PC-9 (cell line): ENCODE measurements around the gene PLA2G15. TPM values are rescaled to one million over a fixed set of nuclear protein-coding genes. Genes with fewer than 3 reads are reported as not detected.

Experiments used
- BruUV-seq: library from RNA; stranded (reverse); fragments of 400-500 nt; replicated peaks from 2 replicates; lab custom pipeline; 2021; lab: Mats Ljungman, UMichigan
- CTCF ChIA-PET: fragments of 300-600 bp; sonication (Branson Sonifier 250); formaldehyde crosslinking; loops from one replicate; lab custom pipeline; 2022; ENCODE audit warnings: antibody characterized with exemption; lab: Charles Lee
- POLR2A ChIA-PET: fragments of 300-600 bp; sonication (Branson Sonifier 250); formaldehyde crosslinking; loops from one replicate; lab custom pipeline; 2022; ENCODE audit warnings: antibody characterized with exemption; ENCODE audit not compliant: unreplicated experiment; lab: Charles Lee
- DNase-seq, 2 experiments: peaks; one replicate each; pipeline versions ENCODE4 v3.0.0 to v3.0.0-alpha.2; 2015 to 2022; ENCODE audit warnings: mixed read lengths in 1 of 2
- H2AFZ ChIP-seq: fragments of 200-600 bp; sonication (generic); 2 replicates; pipeline ENCODE4 v1.8.1; 2017; ENCODE audit warnings: antibody characterized with exemption
- H3F3A ChIP-seq: fragments of 200-600 bp; sonication (generic); 2 replicates; pipeline ENCODE4 v1.8.1; 2017; ENCODE audit warnings: antibody characterized with exemption, mild to moderate bottlenecking, low read depth; ENCODE audit not compliant: insufficient read depth
- H3K27ac ChIP-seq: fragments of 200-600 bp; sonication (generic); 2 replicates; pipeline ENCODE4 v1.6.1; 2016; ENCODE audit warnings: mixed run types
- H3K27me3 ChIP-seq: fragments of 200-600 bp; sonication (generic); 2 replicates; pipeline ENCODE4 v1.6.1; 2016; ENCODE audit warnings: low read depth, mixed run types; ENCODE audit not compliant: insufficient read depth
- H3K36me3 ChIP-seq: fragments of 200-600 bp; sonication (generic); 2 replicates; pipeline ENCODE4 v1.6.1; 2016; ENCODE audit warnings: low read depth, mixed run types
- H3K4me1 ChIP-seq: fragments of 200-600 bp; sonication (generic); replicated peaks from 2 replicates; pipeline ENCODE4 v1.6.1; 2016; ENCODE audit warnings: mixed run types; ENCODE audit not compliant: insufficient read depth
- H3K4me2 ChIP-seq: fragments of 200-600 bp; sonication (generic); 2 replicates; pipeline ENCODE4 v1.6.1; 2017; ENCODE audit warnings: mixed run types
- H3K4me3 ChIP-seq: fragments of 200-600 bp; sonication (generic); 2 replicates; pipeline ENCODE4 v1.6.1; 2016; ENCODE audit warnings: mixed run types
- H3K79me2 ChIP-seq: fragments of 200-600 bp; sonication (generic); 2 replicates; pipeline ENCODE4 v1.6.1; 2017; ENCODE audit warnings: low read depth, mixed run types
- H3K9me2 ChIP-seq: fragments of 200-600 bp; sonication (generic); 2 replicates; pipeline ENCODE4 v1.8.1; 2017; ENCODE audit warnings: mild to moderate bottlenecking; ENCODE audit not compliant: insufficient read depth
- H3K9me3 ChIP-seq: fragments of 200-600 bp; sonication (generic); 2 replicates; pipeline ENCODE4 v1.8.1; 2016; ENCODE audit warnings: low read depth; ENCODE audit not compliant: insufficient read depth
- H4K20me1 ChIP-seq: fragments of 200-600 bp; sonication (generic); 2 replicates; pipeline ENCODE4 v1.8.1; 2017; ENCODE audit not compliant: insufficient read depth
- EZH2 ChIP-seq: fragments of 200-600 bp; sonication (generic); IDR thresholded peaks from 2 replicates; pipeline ENCODE4 v1.8.0; 2017; ENCODE audit warnings: antibody characterized with exemption, low read depth
- intact Hi-C: fragments of 100-400 bp; cut with micrococcal nuclease; formaldehyde crosslinking; loops from one replicate; pipeline ENCODE4 v1.10.0; 2022; ENCODE audit not compliant: unreplicated experiment
- total RNA-seq: library from RNA; stranded (reverse); gene quantifications from 2 replicates; pipeline ENCODE4 v1.2.3, GENCODE V29; 2021
- TF ChIP-seq, protein P1 (sequence below): fragments of 200-600 bp; sonication (generic); conservative IDR thresholded peaks from 2 replicates; pipeline ENCODE4 v1.6.1; 2017; ENCODE audit warnings: mixed run types, antibody characterized with exemption, mild to moderate bottlenecking, moderate library complexity

Gene PLA2G15
- total RNA-seq, 1 experiment from 2014 or later: 14.0 TPM

GRCh38 chr16:68255712-68256111 is 10.5 kb downstream of the PLA2G15 start:
- no peak for TF ChIP-seq EZH2
- TF ChIP-seq, protein P1, sequence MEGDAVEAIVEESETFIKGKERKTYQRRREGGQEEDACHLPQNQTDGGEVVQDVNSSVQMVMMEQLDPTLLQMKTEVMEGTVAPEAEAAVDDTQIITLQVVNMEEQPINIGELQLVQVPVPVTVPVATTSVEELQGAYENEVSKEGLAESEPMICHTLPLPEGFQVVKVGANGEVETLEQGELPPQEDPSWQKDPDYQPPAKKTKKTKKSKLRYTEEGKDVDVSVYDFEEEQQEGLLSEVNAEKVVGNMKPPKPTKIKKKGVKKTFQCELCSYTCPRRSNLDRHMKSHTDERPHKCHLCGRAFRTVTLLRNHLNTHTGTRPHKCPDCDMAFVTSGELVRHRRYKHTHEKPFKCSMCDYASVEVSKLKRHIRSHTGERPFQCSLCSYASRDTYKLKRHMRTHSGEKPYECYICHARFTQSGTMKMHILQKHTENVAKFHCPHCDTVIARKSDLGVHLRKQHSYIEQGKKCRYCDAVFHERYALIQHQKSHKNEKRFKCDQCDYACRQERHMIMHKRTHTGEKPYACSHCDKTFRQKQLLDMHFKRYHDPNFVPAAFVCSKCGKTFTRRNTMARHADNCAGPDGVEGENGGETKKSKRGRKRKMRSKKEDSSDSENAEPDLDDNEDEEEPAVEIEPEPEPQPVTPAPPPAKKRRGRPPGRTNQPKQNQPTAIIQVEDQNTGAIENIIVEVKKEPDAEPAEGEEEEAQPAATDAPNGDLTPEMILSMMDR: no peak
- peaks cover 26% of the 10 kb centered on the region for H3F3A ChIP-seq
- H3K9me2 ChIP-seq: no peaks in the 10 kb centered on the region
- H3K4me3 ChIP-seq: no peak overlapping the region
- H3K4me2 ChIP-seq: no peak overlapping the region
- no peaks in the 10 kb centered on the region for H3K79me2 ChIP-seq
- no peaks in the 10 kb centered on the region for H3K9me3 ChIP-seq
- H2AFZ ChIP-seq: no peak overlapping the region
- no peak for DNase-seq
- BruUV-seq: no TSS peak
- H3K27me3 ChIP-seq: no peaks in the 10 kb centered on the region
- H3K36me3 ChIP-seq: no peaks in the 10 kb centered on the region
- ChIA-PET CTCF (no interaction called here), POLR2A (no interaction called here)
- no peak overlapping the region for H3K27ac ChIP-seq
- no peaks in the 10 kb centered on the region for H4K20me1 ChIP-seq
- intact Hi-C loops: no loop called here
- H3K4me1 ChIP-seq: peaks cover 25% of the 10 kb centered on the region

GRCh38 chr16:68257251-68257905 is 12.2 kb downstream of the PLA2G15 start:
- peak; percentile 46 to 74 for DNase-seq
- H3K4me1 ChIP-seq: peaks cover 25% of the 10 kb centered on the region
- H3K9me2 ChIP-seq: no peaks in the 10 kb centered on the region
- no peak overlapping the region for H3K4me3 ChIP-seq
- no peaks in the 10 kb centered on the region for H3K9me3 ChIP-seq
- H3K27ac ChIP-seq: peak overlapping the region; percentile 73
- H3K4me2 ChIP-seq: peak overlapping the region; percentile 58
- CTCF ChIA-PET: interaction anchor here (0.5 to 1.2 kb wide), 5 partner anchors 12 to 183 kb away, joined by 3 to 5 read pairs (median 3); no protein-coding TSS in a partner anchor
- intact Hi-C loops: no loop called here
- no peaks in the 10 kb centered on the region for H4K20me1 ChIP-seq
- H3K27me3 ChIP-seq: no peaks in the 10 kb centered on the region
- no TSS peak for BruUV-seq
- H2AFZ ChIP-seq: no peak overlapping the region; the same call in 1 of the 2 replicates
- H3K79me2 ChIP-seq: no peaks in the 10 kb centered on the region
- peaks cover 28% of the 10 kb centered on the region for H3F3A ChIP-seq
- POLR2A ChIA-PET: interaction anchor here (0.6 kb wide), 1 partner anchor 129 kb away, joined by 7 read pairs; no protein-coding TSS in a partner anchor
- TF ChIP-seq EZH2: no peak
- TF ChIP-seq, protein P1: no peak
- no peaks in the 10 kb centered on the region for H3K36me3 ChIP-seq

DNA sequence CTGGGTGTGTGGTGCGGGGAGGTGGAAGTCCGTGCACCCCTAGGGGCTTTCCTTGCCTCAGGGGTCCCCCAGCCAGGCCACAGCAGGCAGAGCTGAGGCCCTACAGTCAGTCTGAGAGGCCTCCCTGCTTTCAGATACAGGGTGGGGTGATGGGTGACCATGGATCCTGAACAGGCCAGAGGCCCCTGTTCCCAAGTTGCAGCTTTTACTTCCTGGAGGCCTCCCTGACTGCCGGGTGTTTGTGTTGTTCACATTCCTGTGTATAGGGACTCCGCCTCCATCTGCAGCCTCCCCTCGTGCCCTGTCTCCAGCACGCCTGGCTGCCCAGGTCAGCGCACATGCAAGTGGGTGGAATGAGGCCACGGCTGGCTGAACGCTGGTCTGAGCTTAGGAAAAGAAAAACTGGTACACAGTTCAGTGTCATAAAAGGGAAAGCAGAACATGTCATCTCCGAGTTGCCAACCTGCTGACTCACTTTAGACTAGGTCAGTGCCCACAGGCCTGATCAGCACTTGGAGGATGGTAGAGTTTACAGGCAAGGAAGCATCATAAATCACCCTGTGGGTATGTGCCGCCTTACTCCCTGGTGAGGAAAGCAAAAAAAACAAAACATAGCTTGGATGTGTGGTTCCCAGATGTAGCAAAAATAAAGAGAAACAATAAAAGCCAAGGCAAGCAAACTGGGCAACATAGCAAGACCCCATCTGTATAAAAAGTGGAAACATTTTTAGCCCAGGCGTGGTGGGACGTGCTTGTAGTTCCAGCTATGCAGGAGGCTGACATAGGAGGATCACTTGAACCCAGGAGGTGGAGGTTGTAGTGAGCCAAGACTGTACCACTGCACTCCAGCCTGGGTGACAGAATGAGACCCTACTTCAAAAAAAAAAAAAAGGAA is 13.0 kb downstream of the PLA2G15 start:
- BruUV-seq: no TSS peak
- Histone ChIP-seq H3K27ac (peak overlapping the region; percentile 73), H3K9me2 (no peaks in the 10 kb centered on the region), H3K9me3 (no peaks in the 10 kb centered on the region), H3K36me3 (no peaks in the 10 kb centered on the region), H3K4me3 (no peak overlapping the region), H3K79me2 (peaks cover under 1% of the 10 kb centered on the region; the same call in 1 of the 2 replicates), H3K4me1 (peaks cover 29% of the 10 kb centered on the region), H3F3A (peaks cover 34% of the 10 kb centered on the region), H2AFZ (no peak overlapping the region; the same call in 1 of the 2 replicates), H4K20me1 (no peaks in the 10 kb centered on the region), H3K27me3 (no peaks in the 10 kb centered on the region), H3K4me2 (peak overlapping the region; percentile 58)
- ChIA-PET CTCF (interaction anchor here (0.5 to 1.2 kb wide), 5 partner anchors 11 to 184 kb away, joined by 3 to 5 read pairs (median 3); no protein-coding TSS in a partner anchor), POLR2A (interaction anchor here (0.6 kb wide), 2 partner anchors 21 to 129 kb away, joined by 7 read pairs; no protein-coding TSS in a partner anchor)
- peak; percentile 80 to 96 for DNase-seq
- intact Hi-C loops: loop anchor here (1.0 kb wide), 1 partner anchor 21 kb away; no protein-coding TSS in a partner anchor
- TF ChIP-seq, protein P1: no peak
- no peak for TF ChIP-seq EZH2
